NCI-H748 (cell line): ENCODE measurements around the gene SCMH1.

Experiments used
- DNase-seq: peaks from one replicate; lab custom pipeline; 2025; ENCODE audit not compliant: unreplicated experiment; lab: John Stamatoyannopoulos, UW

The SCMH1 gene

GRCh38 chr1:41101950-41102607 lies 140.0 kb downstream of the SCMH1 start:
- DNase-seq, result no peak

- DNase-seq, result no peak
These were observed 141.0 kb downstream of the SCMH1 start for GRCh38 chr1:41101076-41101475.

GRCh38 chr1:41100170-41100569 lies 141.9 kb downstream of the SCMH1 start:
- no peak for DNase-seq

- DNase-seq, result no peak
These were observed 143.2 kb downstream of the SCMH1 start for GRCh38 chr1:41098730-41099460.

- no peak for DNase-seq
These were observed 145.0 kb downstream of the SCMH1 start for GRCh38 chr1:41097105-41097504.

- DNase-seq, result no peak
These were observed 148.3 kb downstream of the SCMH1 start for GRCh38 chr1:41093826-41094225.

GRCh38 chr1:41086921-41087320 lies 155.2 kb downstream of the SCMH1 start:
- DNase-seq, result no peak

- DNase-seq, result no peak
These were observed 163.5 kb downstream of the SCMH1 start for GRCh38 chr1:41078616-41079015.

GRCh38 chr1:41078193-41078592 lies 163.9 kb downstream of the SCMH1 start:
- no peak for DNase-seq

GRCh38 chr1:41073971-41074370 lies 168.1 kb downstream of the SCMH1 start:
- DNase-seq, result no peak

- DNase-seq, result no peak
These were observed 170.1 kb downstream of the SCMH1 start for GRCh38 chr1:41072051-41072450.

GRCh38 chr1:41056907-41057306 lies 185.2 kb downstream of the SCMH1 start:
- DNase-seq, result no peak

GRCh38 chr1:41053316-41053715 lies 188.8 kb downstream of the SCMH1 start:
- DNase-seq, result no peak

GRCh38 chr1:41051022-41051421 lies 191.1 kb downstream of the SCMH1 start:
- DNase-seq, result no peak

GRCh38 chr1:41048540-41048939 lies 193.6 kb downstream of the SCMH1 start:
- no peak for DNase-seq

- no peak for DNase-seq
These were observed 195.7 kb downstream of the SCMH1 start for GRCh38 chr1:41046347-41046775.

GRCh38 chr1:41045740-41046139 lies 196.4 kb downstream of the SCMH1 start:
- DNase-seq, result no peak

GRCh38 chr1:41044187-41044586 lies 197.9 kb downstream of the SCMH1 start:
- no peak for DNase-seq

- DNase-seq, result no peak
These were observed 200.4 kb downstream of the SCMH1 start for GRCh38 chr1:41041614-41042270.

- no peak for DNase-seq
These were observed 204.0 kb downstream of the SCMH1 start for GRCh38 chr1:41038110-41038509.

- no peak for DNase-seq
These were observed 204.8 kb downstream of the SCMH1 start for GRCh38 chr1:41037116-41037903.
